ENCODE results near the gene PDCL2. TPM values are rescaled to one million over a fixed set of nuclear protein-coding genes. Genes with fewer than 3 reads are reported as not detected.
A peak's percentile ranks its signal among the peaks of the same experiment; 100 is the strongest.

The PDCL2 gene
- total and polyA plus RNA-seq, 10 of the 15 experiments (the other 5 are each of a cell fraction or from before 2014, with no cell fraction given): not detected

GRCh38 chr4:55561889-55562288 is 30.2 kb downstream of the PDCL2 start (continued):
- no peak for TF ChIP-seq EZH2 (IDR thresholded peaks at IDR 0.05; ENCODE audit: borderline replicate concordance, control insufficient read depth, low read depth, low read length)
- TF ChIP-seq TAF1 (IDR thresholded peaks at IDR 0.05; ENCODE audit: borderline replicate concordance, low read depth, low read length): no peak
- peak; percentile 94 for TF ChIP-seq MEF2A (IDR thresholded peaks at IDR 0.05; ENCODE audit: insufficient read depth, low read depth, low read length)
- TF ChIP-seq MTA2 (IDR thresholded peaks at IDR 0.05; ENCODE audit: low read depth): peak; percentile 86
- no peak for TF ChIP-seq RAD21 (IDR thresholded peaks at IDR 0.05; ENCODE audit: insufficient read depth, low read depth, low read length)
- no peak for TF ChIP-seq FOXK2 (IDR thresholded peaks at IDR 0.05)
- TF ChIP-seq STAT1 (conservative IDR thresholded peaks at IDR 0.05): no peak
- peak; percentile 67; the same call in 1 of the 2 replicates for TF ChIP-seq IKZF1 (conservative IDR thresholded peaks at IDR 0.05)
- TF ChIP-seq ATF2 (IDR thresholded peaks at IDR 0.05; ENCODE audit: low read length): peak; percentile 94
- peak; percentile 87 for TF ChIP-seq BMI1 (IDR thresholded peaks at IDR 0.05; ENCODE audit: borderline replicate concordance)
- no peak for TF ChIP-seq ZNF592 (IDR thresholded peaks at IDR 0.05)
- no peak for TF ChIP-seq PAX8 (IDR thresholded peaks at IDR 0.05)
- peak; percentile 50; the same call in 1 of the 2 replicates for TF ChIP-seq FOXM1 (IDR thresholded peaks at IDR 0.05; ENCODE audit: low read depth, low read length)
- TF ChIP-seq BCLAF1 (IDR thresholded peaks at IDR 0.05): no peak
- TF ChIP-seq ZBTB33 (IDR thresholded peaks at IDR 0.05): no peak
- TF ChIP-seq ZNF384 (IDR thresholded peaks at IDR 0.05; ENCODE audit: borderline replicate concordance, low read depth, low read length): peak; percentile 85
- 0 out of 2 replicates have a peak, but pooled peaks have one; percentile 15 for TF ChIP-seq CHD2 (IDR thresholded peaks at IDR 0.05; ENCODE audit: borderline replicate concordance, low read depth, low read length)
- no peak for TF ChIP-seq YY1 (IDR thresholded peaks at IDR 0.05; ENCODE audit: low read depth, low read length)
- TF ChIP-seq BACH1 (IDR thresholded peaks at IDR 0.05; ENCODE audit: borderline replicate concordance): peak; percentile 82; the same call in 1 of the 2 replicates
